AG10803 (cell line): ENCODE measurements around the gene PRKN.
"Not testable (repeated sequence)": the region's sequence is repeated elsewhere in the genome, so short reads cannot be mapped to it uniquely, and the experiment has no call there.

Source experiments
- DNase-seq: peaks from one replicate; pipeline ENCODE4 v3.0.0; 2010; ENCODE audit warnings: low read depth
- H3K4me3 ChIP-seq: 2 replicates; pipeline ENCODE4 v1.5.1; 2011; ENCODE audit warnings: mild to moderate bottlenecking, low read length, control low read depth
- TF ChIP-seq, protein P1 (sequence below): conservative IDR thresholded peaks from 2 replicates; pipeline ENCODE4 v1.5.1; 2011; ENCODE audit warnings: mild to moderate bottlenecking, low read length, control low read depth, inconsistent platforms

PRKN gene

GRCh38 chr6:161890133-161890831 is 837.3 kb downstream of the PRKN start:
- TF ChIP-seq, protein P1, sequence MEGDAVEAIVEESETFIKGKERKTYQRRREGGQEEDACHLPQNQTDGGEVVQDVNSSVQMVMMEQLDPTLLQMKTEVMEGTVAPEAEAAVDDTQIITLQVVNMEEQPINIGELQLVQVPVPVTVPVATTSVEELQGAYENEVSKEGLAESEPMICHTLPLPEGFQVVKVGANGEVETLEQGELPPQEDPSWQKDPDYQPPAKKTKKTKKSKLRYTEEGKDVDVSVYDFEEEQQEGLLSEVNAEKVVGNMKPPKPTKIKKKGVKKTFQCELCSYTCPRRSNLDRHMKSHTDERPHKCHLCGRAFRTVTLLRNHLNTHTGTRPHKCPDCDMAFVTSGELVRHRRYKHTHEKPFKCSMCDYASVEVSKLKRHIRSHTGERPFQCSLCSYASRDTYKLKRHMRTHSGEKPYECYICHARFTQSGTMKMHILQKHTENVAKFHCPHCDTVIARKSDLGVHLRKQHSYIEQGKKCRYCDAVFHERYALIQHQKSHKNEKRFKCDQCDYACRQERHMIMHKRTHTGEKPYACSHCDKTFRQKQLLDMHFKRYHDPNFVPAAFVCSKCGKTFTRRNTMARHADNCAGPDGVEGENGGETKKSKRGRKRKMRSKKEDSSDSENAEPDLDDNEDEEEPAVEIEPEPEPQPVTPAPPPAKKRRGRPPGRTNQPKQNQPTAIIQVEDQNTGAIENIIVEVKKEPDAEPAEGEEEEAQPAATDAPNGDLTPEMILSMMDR = no peak
- no peak for DNase-seq
- H3K4me3 ChIP-seq = no peak overlapping the region

GRCh38 chr6:161889324-161889723 is 838.2 kb downstream of the PRKN start:
- no peak overlapping the region for H3K4me3 ChIP-seq
- no peak for DNase-seq
- TF ChIP-seq, protein P1 = no peak

DNA sequence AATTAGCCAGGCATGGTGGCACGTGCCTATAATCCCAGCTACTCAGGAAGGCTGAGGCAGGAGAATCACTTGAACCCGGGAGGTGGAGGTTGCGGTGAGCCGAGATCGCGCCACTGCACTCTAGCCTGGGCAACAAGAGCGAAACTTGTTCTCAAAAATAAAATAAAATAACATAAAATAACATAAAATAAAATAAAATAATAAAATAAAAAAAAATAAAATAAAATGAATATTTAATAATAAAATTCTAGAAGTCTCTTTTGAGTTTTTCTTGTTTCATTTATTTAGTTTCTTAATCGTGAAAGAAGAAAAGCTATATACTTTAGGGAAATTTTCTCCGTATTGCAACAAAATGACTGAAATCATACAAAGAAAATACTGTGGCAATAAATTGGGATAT is 841.0 kb downstream of the PRKN start:
- DNase-seq, H3K4me3 ChIP-seq: not testable (repeated sequence)

GRCh38 chr6:161884782-161885181 is 842.8 kb downstream of the PRKN start:
- DNase-seq = no peak
- H3K4me3 ChIP-seq = no peak overlapping the region
- TF ChIP-seq, protein P1 = no peak

DNA sequence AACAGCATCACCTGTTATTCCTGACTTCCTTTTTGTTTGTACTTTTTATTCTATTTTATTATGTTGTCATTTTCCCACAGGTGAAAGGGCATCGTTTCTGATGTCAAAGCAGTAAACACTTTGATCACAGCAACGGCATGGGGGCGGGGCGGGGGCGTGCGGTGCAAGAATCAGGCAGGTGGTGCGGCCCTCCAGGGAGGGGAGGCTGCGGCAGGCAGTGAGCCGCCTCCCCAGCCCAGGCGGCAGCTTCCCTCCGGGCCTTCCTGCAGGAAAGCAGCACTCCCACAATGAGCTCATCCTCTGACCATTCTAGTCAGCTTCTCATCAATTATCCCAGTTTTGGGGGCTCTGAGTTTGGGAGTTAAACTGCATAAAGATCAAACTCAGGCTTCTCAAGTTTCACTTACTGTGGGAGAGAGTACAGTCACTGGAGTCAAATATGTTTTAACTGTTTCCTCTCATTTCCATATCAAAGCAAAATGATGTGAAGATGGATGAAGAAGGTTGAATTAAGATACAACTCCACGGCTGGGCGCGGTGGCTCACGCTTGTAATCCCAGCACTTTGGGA is 845.3 kb downstream of the PRKN start:
- no peak for DNase-seq
- TF ChIP-seq, protein P1 = no peak
- no peak overlapping the region for H3K4me3 ChIP-seq

DNA sequence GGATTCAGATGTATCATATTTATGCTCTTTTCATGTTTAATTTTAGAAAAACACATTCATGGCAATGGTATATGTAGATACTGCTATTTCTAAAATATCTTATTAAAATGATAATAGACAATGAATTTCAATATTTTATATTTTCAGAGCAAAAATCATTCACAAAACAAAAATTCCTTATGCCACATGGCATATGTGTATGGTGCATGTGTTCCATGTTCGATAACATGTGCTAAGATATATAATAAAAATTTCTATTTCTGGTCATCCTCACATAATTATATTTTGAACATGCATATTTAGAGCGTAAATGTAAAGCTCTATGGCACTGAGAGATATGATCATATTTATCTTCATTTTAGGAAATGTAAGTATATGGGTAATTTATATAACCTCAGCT is 847.5 kb downstream of the PRKN start:
- no peak overlapping the region for H3K4me3 ChIP-seq
- no peak for DNase-seq
- TF ChIP-seq, protein P1 = no peak

DNA sequence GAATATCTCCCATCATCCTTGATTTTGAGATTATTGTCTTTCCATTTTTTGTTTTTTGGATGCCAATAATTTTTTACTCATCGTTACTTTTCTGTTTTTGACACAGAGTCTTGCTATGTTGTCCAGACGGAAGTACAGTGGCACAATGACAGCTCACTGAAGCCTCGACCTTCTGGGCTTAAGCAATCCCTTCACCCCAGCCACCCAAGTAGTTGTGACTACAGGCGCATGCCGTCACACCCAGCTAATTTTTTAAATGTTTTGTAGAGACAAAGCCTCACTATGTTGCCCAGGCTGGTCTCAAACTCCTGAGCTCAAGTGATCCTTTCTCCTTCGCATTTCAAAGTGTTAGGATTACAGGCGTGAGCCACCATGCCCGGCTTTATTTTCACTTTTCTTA is 851.3 kb downstream of the PRKN start:
- TF ChIP-seq, protein P1 = no peak
- no peak overlapping the region for H3K4me3 ChIP-seq
- no peak for DNase-seq
